ENCODE measurements around the gene OS9.
"Not testable (repeated sequence)": the region's sequence is repeated elsewhere in the genome, so short reads cannot be mapped to it uniquely, and the experiment has no call there.

OS9 gene

GRCh38 chr12:57672801-57673200 is 21.1 kb upstream of the OS9 start:
- ATAC-seq (ENCODE audit: insufficient read depth, low read depth) (no peak), DNase-seq (no peak)
- H3K9ac ChIP-seq (ENCODE audit: low read depth, low read length), result no peak overlapping the region
- no peaks in the 10 kb centered on the region for H4K20me1 ChIP-seq (ENCODE audit: insufficient read depth, low read length)
- H2AFZ ChIP-seq (ENCODE audit: low read depth, low read length), result no peak overlapping the region
- H3K27me3 ChIP-seq (ENCODE audit: insufficient read depth, low read length, poor library complexity), result no peaks in the 10 kb centered on the region
- no peak overlapping the region for H3K4me3 ChIP-seq (ENCODE audit: low read depth in 1 of 2, low read length in 2 of 2)
- H3K79me2 ChIP-seq (ENCODE audit: insufficient read depth, low read length), result no peaks in the 10 kb centered on the region
- H3K27ac ChIP-seq (ENCODE audit: low read length), result no peak overlapping the region
- H3K36me3 ChIP-seq (ENCODE audit: insufficient read depth, low read length), result no peaks in the 10 kb centered on the region
- H3K9me3 ChIP-seq (ENCODE audit: insufficient read depth, low read length, severe bottlenecking), result no peaks in the 10 kb centered on the region
- TF ChIP-seq EZH2 (IDR thresholded peaks at IDR 0.05; ENCODE audit: borderline replicate concordance, low read depth, low read length, severe bottlenecking) (no peak), CTCF (IDR thresholded peaks at IDR 0.05; ENCODE audit: borderline replicate concordance, extremely low read depth, low read length, poor library complexity, severe bottlenecking) (no peak)
- H3K4me2 ChIP-seq (ENCODE audit: insufficient read depth, low read length), result no peak overlapping the region
- H3K4me1 ChIP-seq (ENCODE audit: insufficient read depth, low read length), result no peaks in the 10 kb centered on the region

- Histone ChIP-seq H3K4me1 (ENCODE audit: insufficient read depth, low read length) (no peaks in the 10 kb centered on the region), H3K4me2 (ENCODE audit: insufficient read depth, low read length) (no peak overlapping the region), H3K4me3 (ENCODE audit: low read depth in 1 of 2, low read length in 2 of 2) (no peak overlapping the region), H3K36me3 (ENCODE audit: insufficient read depth, low read length) (no peaks in the 10 kb centered on the region), H2AFZ (ENCODE audit: low read depth, low read length) (no peak overlapping the region), H3K79me2 (ENCODE audit: insufficient read depth, low read length) (no peaks in the 10 kb centered on the region), H3K9me3 (ENCODE audit: insufficient read depth, low read length, severe bottlenecking) (no peaks in the 10 kb centered on the region), H3K27ac (ENCODE audit: low read length) (no peak overlapping the region), H3K9ac (ENCODE audit: low read depth, low read length) (no peak overlapping the region), H3K27me3 (ENCODE audit: insufficient read depth, low read length, poor library complexity) (no peaks in the 10 kb centered on the region), H4K20me1 (ENCODE audit: insufficient read depth, low read length) (no peaks in the 10 kb centered on the region)
- no peak for ATAC-seq (ENCODE audit: insufficient read depth, low read depth)
- TF ChIP-seq CTCF (IDR thresholded peaks at IDR 0.05; ENCODE audit: borderline replicate concordance, extremely low read depth, low read length, poor library complexity, severe bottlenecking), result no peak
- no peak for TF ChIP-seq EZH2 (IDR thresholded peaks at IDR 0.05; ENCODE audit: borderline replicate concordance, low read depth, low read length, severe bottlenecking)
- DNase-seq, result no peak
Observed at GRCh38 chr12:57674691-57675090, 19.2 kb upstream of the OS9 start.

- not testable (repeated sequence) for ATAC-seq (ENCODE audit: insufficient read depth, low read depth); H2AFZ ChIP-seq (ENCODE audit: low read depth, low read length); H3K27me3 ChIP-seq (ENCODE audit: insufficient read depth, low read length, poor library complexity); H4K20me1 ChIP-seq (ENCODE audit: insufficient read depth, low read length); H3K4me2 ChIP-seq (ENCODE audit: insufficient read depth, low read length); H3K9me3 ChIP-seq (ENCODE audit: insufficient read depth, low read length, severe bottlenecking); H3K27ac ChIP-seq (ENCODE audit: low read length); DNase-seq; H3K36me3 ChIP-seq (ENCODE audit: insufficient read depth, low read length); H3K9ac ChIP-seq (ENCODE audit: low read depth, low read length); H3K4me3 ChIP-seq (ENCODE audit: low read depth in 1 of 2, low read length in 2 of 2); H3K4me1 ChIP-seq (ENCODE audit: insufficient read depth, low read length); H3K79me2 ChIP-seq (ENCODE audit: insufficient read depth, low read length)
Observed at GRCh38 chr12:57677947-57678346, 16.0 kb upstream of the OS9 start.

- H3K4me2 ChIP-seq (ENCODE audit: insufficient read depth, low read length), result no peak overlapping the region
- no peaks in the 10 kb centered on the region for H3K27me3 ChIP-seq (ENCODE audit: insufficient read depth, low read length, poor library complexity)
- no peak for ATAC-seq (ENCODE audit: insufficient read depth, low read depth)
Observed at GRCh38 chr12:57679697-57680096, 14.2 kb upstream of the OS9 start.

More at GRCh38 chr12:57679697-57680096, 14.2 kb upstream of the OS9 start:
- Histone ChIP-seq H3K36me3 (ENCODE audit: insufficient read depth, low read length) (no peaks in the 10 kb centered on the region), H3K9me3 (ENCODE audit: insufficient read depth, low read length, severe bottlenecking) (no peaks in the 10 kb centered on the region), H3K9ac (ENCODE audit: low read depth, low read length) (no peak overlapping the region), H2AFZ (ENCODE audit: low read depth, low read length) (no peak overlapping the region), H3K4me3 (ENCODE audit: low read depth in 1 of 2, low read length in 2 of 2) (no peak overlapping the region), H3K27ac (ENCODE audit: low read length) (no peak overlapping the region), H3K4me1 (ENCODE audit: insufficient read depth, low read length) (no peaks in the 10 kb centered on the region), H4K20me1 (ENCODE audit: insufficient read depth, low read length) (no peaks in the 10 kb centered on the region), H3K79me2 (ENCODE audit: insufficient read depth, low read length) (no peaks in the 10 kb centered on the region)
- no peak for DNase-seq
- TF ChIP-seq CTCF (IDR thresholded peaks at IDR 0.05; ENCODE audit: borderline replicate concordance, extremely low read depth, low read length, poor library complexity, severe bottlenecking) (no peak), EZH2 (IDR thresholded peaks at IDR 0.05; ENCODE audit: borderline replicate concordance, low read depth, low read length, severe bottlenecking) (no peak)

All from DND-41 (cell line).